Mesodermal cell (in vitro differentiated cells): ENCODE measurements around the gene PTPN6.

ENCODE experiments used
- H3K27ac ChIP-seq: 2 replicates; pipeline ENCODE4 v1.7.0; 2013; ENCODE audit warnings: mild to moderate bottlenecking, low read depth, low read length, moderate library complexity; ENCODE audit not compliant: severe bottlenecking
- H3K36me3 ChIP-seq: 2 replicates; pipeline ENCODE4 v1.7.1; 2013; ENCODE audit warnings: mild to moderate bottlenecking, low read length, moderate library complexity; ENCODE audit not compliant: control insufficient read depth, insufficient read depth
- H3K4me1 ChIP-seq: one replicate; pipeline ENCODE4 v1.7.1; 2013; ENCODE audit warnings: mild to moderate bottlenecking, low read length; ENCODE audit not compliant: insufficient read depth, control insufficient read depth, poor library complexity, severe bottlenecking
- H3K4me3 ChIP-seq: 2 replicates; pipeline ENCODE4 v1.7.0; 2013; ENCODE audit warnings: low read length, control low read depth, mild to moderate bottlenecking; ENCODE audit not compliant: insufficient read depth, poor library complexity, severe bottlenecking; ENCODE audit errors: extremely low read depth
- H3K9me3 ChIP-seq: 2 replicates; pipeline ENCODE4 v1.7.1; 2013; ENCODE audit warnings: mild to moderate bottlenecking, low read length, moderate library complexity; ENCODE audit not compliant: control insufficient read depth
- WGBS, 2 experiments: methylation state at CpG; one replicate each; pipeline ENCODE4 v1.1.5; 2013; ENCODE audit warnings: missing lambda C conversion rate in 2 of 2; ENCODE audit not compliant: insufficient coverage in 2 of 2; 5-methylcytosine and 5-hydroxymethylcytosine counted together

PTPN6 gene

DNA sequence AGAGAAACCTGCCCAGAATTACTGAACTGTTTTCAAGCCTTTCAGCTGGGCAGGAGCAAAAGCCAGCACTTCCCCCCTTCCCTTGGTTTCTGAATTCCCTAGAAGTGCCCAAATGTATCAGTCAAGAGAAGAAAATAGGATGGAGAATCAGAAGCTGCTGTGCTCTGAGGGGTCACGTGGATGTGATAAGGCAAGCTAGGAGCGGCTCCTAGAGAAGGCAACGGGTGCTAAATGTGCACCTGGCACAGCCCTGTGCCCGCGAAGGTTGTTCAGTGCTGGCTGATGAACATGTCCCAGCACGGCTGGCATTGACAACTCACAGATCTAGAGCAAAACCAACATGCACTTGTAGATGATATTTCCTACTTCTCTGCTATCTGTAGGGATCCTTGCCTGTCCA lies 27.9 kb downstream of the PTPN6 start:
- Histone ChIP-seq H3K9me3 (no peaks in the 10 kb centered on the region), H3K36me3 (peaks cover 95% of the 10 kb centered on the region), H3K4me3 (no peak overlapping the region), H3K4me1 (no peaks in the 10 kb centered on the region), H3K27ac (no peak overlapping the region)
- 94 to 98% methylated on average over 6 of the region's 6 CpGs for WGBS, 2 experiments

DNA sequence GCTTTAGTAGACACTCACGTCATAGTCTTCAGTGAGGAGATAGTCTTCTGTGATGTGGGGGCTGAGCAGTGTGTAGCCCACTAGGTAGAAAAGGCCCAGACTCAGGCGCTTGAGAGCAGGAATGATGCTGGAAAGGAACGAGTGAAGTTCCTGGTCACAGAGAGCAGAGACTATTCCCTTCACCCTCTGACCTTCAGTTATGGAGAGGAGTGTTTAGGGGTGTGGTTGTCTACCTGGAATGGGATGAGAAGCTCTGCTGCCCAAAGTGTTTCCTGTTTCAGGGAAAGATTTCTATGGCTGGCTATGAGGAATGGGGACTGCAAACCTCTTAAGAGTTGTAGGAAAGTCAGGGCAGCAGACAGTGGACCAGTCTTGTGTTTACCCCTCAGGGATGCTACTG lies 28.3 kb downstream of the PTPN6 start:
- Histone ChIP-seq H3K4me3 (no peak overlapping the region), H3K4me1 (no peaks in the 10 kb centered on the region), H3K27ac (no peak overlapping the region), H3K9me3 (no peaks in the 10 kb centered on the region), H3K36me3 (peaks cover 95% of the 10 kb centered on the region)
- 100% methylated on average over 1 to 2 of the region's 3 CpGs for WGBS, 2 experiments

DNA sequence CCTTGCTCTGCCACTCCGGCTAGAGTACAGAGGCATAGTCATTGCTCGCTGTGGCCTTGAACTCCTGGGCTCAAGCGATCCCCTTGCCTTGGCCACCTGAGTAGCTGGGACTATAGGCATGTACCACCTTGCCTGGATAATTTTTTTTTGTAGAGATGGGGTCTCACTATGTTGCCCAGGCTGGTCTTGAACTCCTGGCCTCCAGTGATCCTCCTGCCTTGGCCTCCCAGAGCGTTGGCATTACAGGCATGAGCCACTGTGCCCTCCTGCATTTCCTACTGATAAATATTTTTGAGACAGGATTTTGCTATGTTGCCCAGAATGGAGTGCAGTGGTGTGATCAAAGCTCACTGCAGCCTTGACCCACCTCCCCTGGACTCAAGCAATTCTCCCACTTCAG lies 28.9 kb downstream of the PTPN6 start:
- peaks cover 95% of the 10 kb centered on the region for H3K36me3 ChIP-seq
- no peaks in the 10 kb centered on the region for H3K9me3 ChIP-seq
- H3K27ac ChIP-seq = no peak overlapping the region
- no peak overlapping the region for H3K4me3 ChIP-seq
- H3K4me1 ChIP-seq = no peaks in the 10 kb centered on the region
- WGBS, 2 experiments = 98 to 100% methylated on average over 3 to 4 of the region's 4 CpGs

DNA sequence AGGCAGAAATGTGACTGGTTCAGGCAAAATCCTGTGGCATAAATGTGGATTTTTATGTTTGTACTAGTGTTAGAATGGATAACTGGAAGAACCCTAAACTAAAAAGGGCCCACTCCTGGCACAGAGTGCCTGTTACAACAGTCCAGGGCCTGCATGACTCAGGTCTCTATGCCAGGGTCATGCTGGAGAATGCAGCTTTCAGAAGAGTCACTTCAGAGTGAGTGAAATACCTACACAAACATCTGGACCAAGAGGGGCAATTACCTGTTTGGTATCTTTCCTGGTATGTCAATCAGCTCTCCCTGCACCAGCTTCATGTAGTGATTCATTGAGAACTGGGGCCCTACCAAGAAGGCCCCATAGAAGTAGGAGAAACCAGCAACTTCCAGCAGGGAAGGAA lies 29.6 kb downstream of the PTPN6 start:
- Histone ChIP-seq H3K36me3 (peaks cover 89% of the 10 kb centered on the region), H3K4me1 (no peaks in the 10 kb centered on the region), H3K4me3 (no peak overlapping the region), H3K9me3 (no peaks in the 10 kb centered on the region), H3K27ac (no peak overlapping the region)

DNA sequence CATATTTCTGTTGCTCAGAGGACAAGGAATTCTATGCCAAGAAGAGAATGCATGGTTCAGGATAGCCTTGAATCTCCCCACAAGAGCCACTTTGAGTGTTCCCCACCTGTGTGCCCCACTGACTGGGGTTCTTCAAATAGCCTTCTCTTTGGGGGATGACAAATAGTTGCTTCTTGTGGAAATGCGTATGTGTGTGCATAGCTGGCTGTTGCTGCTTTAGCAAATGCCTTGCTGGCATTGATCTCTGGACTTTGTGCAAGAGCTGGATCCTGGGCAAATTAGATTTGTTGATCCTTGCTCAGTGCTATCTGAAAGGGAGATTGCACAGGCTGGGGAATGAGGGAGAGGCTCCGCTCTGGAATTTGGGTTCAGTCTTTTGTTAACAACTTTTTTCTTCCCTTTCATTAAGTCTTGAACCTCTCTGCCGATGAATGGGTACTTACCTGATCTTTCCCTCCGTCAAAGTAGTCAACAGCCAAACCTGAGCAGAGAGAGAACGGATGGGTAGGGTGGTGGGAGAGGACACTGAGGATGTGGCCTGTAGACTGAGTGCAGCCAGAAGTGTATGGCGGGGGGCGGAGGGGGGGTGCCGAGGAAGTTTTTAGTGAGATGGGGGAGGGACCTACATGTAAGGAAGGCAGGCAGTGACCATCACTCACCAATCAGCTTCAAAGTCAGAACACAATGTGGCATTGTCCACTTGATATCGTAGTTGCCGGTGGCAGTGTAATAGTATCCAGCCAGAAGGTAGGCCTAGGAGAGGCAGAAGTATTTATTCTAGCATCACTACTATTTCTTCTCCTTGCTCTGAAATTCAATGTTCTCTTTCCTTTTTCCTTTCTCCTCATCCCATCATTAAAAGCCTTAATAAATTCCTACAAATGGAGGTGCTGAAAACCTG lies 30.2 kb downstream of the PTPN6 start:
- no peak overlapping the region for H3K27ac ChIP-seq
- no peaks in the 10 kb centered on the region for H3K9me3 ChIP-seq
- WGBS, 2 experiments = 97 to 100% methylated on average over 2 of the region's 10 CpGs
- H3K4me3 ChIP-seq = no peak overlapping the region
- peaks cover 86% of the 10 kb centered on the region for H3K36me3 ChIP-seq
- H3K4me1 ChIP-seq = no peaks in the 10 kb centered on the region

DNA sequence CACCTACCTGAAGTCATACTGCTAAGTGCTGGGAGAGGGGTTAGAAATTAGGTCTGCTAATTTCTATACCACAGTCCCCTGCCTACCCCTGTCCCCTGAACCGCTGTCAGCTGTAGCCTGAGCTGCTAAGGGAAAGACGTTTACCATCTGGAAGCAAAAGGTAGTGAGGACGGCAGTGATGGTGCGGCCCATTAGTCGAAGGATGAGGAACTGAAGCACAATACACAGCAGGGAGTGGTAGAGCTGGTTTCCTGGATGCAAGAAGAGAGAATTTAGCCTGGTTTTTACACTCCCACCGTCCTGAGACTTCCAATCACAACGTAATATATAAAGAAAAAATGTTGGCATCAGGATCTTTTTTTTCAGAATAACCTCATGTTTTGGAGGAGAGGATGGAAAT lies 31.4 kb downstream of the PTPN6 start:
- Histone ChIP-seq H3K4me1 (no peaks in the 10 kb centered on the region), H3K36me3 (peaks cover 75% of the 10 kb centered on the region), H3K27ac (no peak overlapping the region), H3K9me3 (no peaks in the 10 kb centered on the region), H3K4me3 (no peak overlapping the region)
- 90 to 95% methylated on average over 2 to 5 of the region's 7 CpGs for WGBS, 2 experiments

DNA sequence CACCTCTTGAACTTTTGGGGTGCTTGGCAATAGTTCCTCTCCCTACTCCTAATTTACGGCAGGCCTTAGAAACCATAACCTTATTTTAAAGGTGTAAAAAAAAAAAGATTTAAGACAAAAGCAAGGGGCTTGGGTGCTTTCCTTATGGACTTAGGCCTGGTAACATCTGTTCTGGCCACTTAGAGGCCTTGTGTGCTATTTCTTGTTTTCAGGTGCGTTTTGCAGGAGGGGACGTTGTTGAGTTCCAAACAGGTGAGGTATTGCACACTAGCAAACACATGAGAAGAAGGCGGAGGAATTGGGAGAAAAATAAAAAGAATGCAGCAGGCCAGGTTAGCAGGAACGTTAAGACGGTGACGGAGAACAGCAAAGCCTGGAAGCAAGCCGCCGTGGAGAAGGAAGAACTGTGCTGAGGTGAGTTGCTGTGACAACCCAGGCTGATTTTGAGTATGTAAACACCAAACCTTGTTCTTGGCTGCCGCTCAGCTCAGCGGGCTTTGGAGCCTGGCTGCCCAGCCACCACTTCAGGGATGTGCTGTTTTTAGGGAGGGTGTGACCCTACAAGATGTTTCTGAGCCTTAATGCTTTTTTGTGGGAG lies 36.9 kb downstream of the PTPN6 start:
- H3K27ac ChIP-seq = no peak overlapping the region
- no peaks in the 10 kb centered on the region for H3K4me1 ChIP-seq
- no peaks in the 10 kb centered on the region for H3K9me3 ChIP-seq
- H3K36me3 ChIP-seq = peaks cover 52% of the 10 kb centered on the region
- 92 to 95% methylated on average over 10 of the region's 11 CpGs for WGBS, 2 experiments
- H3K4me3 ChIP-seq = no peak overlapping the region

DNA sequence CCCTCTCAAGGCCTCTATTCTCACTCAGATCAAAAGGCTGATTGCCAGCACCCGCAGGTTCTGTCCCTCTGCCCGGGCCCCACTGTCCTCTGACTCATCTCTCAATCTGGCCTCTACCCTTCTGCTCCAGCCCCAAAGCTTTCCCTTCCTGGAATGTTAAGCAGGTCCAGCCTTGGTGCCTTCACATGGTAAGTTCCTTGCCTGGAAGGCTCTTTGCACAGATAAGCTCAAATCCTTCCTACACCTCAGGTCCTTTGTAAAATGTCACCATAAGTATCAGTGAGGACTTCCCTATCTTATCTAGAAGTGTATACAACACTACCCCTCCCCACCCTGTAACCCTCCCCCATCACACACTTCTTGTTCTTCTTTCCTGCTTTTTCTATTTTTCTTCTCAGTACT lies 44.9 kb downstream of the PTPN6 start:
- 34 to 44% methylated on average over 2 of the region's 2 CpGs for WGBS, 2 experiments
- H3K4me1 ChIP-seq = peaks cover 9% of the 10 kb centered on the region
- no peaks in the 10 kb centered on the region for H3K9me3 ChIP-seq
- H3K36me3 ChIP-seq = peaks cover 42% of the 10 kb centered on the region
- H3K27ac ChIP-seq = no peak overlapping the region
- no peak overlapping the region for H3K4me3 ChIP-seq

DNA sequence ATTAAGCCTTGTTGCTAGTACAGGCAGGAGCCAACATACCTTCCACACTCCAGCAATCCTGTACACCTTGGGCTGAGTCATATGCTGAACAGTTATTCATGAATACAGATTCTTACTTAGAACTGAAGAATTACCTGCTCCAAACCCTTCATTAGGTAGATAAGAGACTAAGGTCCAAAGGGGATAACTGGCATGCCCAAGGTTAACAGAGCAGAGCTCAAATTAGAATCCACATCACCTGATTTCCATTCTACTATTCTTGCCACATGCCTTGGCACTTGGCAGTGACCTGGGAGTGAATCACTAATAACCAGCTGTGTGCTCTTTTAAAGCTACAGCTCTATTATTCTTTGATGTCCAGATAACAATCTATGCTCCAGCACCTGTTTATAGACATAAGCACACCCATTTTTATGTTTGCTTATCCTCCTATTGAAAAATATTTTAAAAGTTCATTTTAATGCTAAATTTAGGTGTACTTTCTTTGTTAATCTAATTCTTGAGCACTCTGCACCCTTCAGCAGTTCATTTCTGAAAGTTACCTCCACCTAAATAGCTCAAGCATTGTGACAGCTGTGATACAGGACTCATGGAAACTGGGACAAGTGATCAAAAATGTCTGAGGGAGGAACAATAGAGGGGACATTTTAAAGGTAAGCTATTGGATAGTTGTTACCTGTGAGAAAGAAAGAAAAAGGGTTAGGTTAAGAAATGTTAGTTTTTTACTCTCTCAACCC lies 47.7 kb downstream of the PTPN6 start:
- Histone ChIP-seq H3K4me3 (no peak overlapping the region), H3K27ac (no peak overlapping the region), H3K36me3 (peaks cover 35% of the 10 kb centered on the region), H3K4me1 (peaks cover 9% of the 10 kb centered on the region), H3K9me3 (no peaks in the 10 kb centered on the region)

DNA sequence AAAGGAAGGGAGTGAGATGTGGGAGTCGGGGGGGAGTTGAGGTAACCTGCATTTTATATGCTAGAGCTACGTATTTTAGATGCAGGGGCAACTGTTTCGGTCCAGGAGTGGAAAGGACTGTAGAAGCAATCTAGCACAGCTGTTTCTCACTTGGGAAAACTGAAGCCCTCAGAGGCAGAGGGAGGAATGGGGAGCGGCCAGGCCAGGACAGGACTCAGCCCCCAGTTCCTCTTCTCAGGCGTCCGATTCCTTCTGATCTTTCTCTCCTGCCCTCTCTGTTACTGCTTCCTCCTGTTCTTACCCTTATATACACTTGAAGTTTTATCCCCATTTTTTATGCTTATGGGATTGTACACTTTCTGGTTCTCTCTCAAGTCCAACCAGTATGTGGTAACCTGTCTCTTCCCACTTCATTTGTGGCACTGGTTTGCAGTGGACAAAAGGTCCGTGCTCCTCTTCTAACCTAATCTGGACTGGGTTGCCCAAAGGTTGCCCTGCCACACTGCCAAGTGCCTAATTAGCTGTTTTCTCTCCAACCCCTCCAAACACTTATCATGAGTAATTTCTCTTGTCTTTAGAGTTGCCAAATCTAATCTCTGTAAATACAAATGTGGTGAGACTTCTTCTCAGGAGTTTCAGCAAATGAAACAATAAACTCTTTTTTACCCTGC lies 50.9 kb downstream of the PTPN6 start:
- Histone ChIP-seq H3K27ac (no peak overlapping the region), H3K9me3 (no peaks in the 10 kb centered on the region), H3K36me3 (peaks cover 33% of the 10 kb centered on the region), H3K4me1 (no peaks in the 10 kb centered on the region), H3K4me3 (no peak overlapping the region)
- 94% methylated on average over 6 to 7 of the region's 7 CpGs for WGBS, 2 experiments
